HL-60 (cell line): ENCODE measurements around the gene PPL.

Source experiments
- GABPA ChIP-seq: IDR thresholded peaks from 2 replicates; pipeline ENCODE4 v1.6.1; 2012; ENCODE audit warnings: low read depth
- TF ChIP-seq, protein P1 (sequence below): IDR thresholded peaks from one replicate; pipeline ENCODE4 v1.5.1; 2011; ENCODE audit warnings: low read length, control low read depth, inconsistent platforms; ENCODE audit not compliant: insufficient read depth

DNA sequence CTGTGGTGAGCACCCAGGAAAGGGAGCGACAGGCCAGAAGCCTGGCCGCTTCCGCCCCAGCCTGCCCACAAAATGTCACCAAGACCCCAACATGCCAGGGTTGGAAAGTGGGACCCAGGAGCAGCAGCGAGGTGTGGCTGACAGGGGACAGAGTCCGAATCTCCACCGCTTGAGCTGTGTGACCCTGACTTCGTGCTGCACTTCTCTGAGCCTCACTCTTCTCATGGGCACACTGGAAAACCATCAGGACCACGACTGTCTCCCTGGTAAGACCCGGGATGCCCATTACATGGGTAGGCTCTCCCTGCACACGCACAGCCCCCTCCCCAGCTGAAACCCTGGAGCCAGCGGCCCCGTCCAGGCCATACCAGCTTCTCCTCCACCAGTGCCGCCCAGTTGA, 34.9 kb downstream of the PPL start:
- TF ChIP-seq, protein P1, sequence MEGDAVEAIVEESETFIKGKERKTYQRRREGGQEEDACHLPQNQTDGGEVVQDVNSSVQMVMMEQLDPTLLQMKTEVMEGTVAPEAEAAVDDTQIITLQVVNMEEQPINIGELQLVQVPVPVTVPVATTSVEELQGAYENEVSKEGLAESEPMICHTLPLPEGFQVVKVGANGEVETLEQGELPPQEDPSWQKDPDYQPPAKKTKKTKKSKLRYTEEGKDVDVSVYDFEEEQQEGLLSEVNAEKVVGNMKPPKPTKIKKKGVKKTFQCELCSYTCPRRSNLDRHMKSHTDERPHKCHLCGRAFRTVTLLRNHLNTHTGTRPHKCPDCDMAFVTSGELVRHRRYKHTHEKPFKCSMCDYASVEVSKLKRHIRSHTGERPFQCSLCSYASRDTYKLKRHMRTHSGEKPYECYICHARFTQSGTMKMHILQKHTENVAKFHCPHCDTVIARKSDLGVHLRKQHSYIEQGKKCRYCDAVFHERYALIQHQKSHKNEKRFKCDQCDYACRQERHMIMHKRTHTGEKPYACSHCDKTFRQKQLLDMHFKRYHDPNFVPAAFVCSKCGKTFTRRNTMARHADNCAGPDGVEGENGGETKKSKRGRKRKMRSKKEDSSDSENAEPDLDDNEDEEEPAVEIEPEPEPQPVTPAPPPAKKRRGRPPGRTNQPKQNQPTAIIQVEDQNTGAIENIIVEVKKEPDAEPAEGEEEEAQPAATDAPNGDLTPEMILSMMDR = no peak
- no peak for TF ChIP-seq GABPA
